CD4-positive, alpha-beta memory T cell (primary cell): Measurements from ENCODE around the gene MYO18B. TPM values are rescaled to one million over a fixed set of nuclear protein-coding genes. Genes with fewer than 3 reads are reported as not detected.

ENCODE experiments used
- CTCF ChIA-PET: fragments of 350-600 bp; sonication (Branson Sonifier 250); formaldehyde crosslinking; loops from one replicate; lab custom pipeline; 2021; ENCODE audit warnings: inconsistent platforms; ENCODE audit not compliant: partially characterized antibody; lab: Charles Lee
- POLR2A ChIA-PET: fragments of 350-600 bp; sonication (Branson Sonifier 250); formaldehyde crosslinking; loops from one replicate; lab custom pipeline; 2021; ENCODE audit not compliant: partially characterized antibody; lab: Charles Lee
- DNase-seq, 5 donors: peaks; one replicate each; pipeline versions ENCODE4 v3.0.0 to v3.0.0-alpha.2; 2020 to 2022; ENCODE audit warnings: mixed read lengths in 1 of 5
- H3K27ac ChIP-seq: one replicate; pipeline ENCODE4 v1.7.0; 2013; ENCODE audit warnings: low read depth, low read length
- H3K27me3 ChIP-seq: 2 replicates; pipeline ENCODE4 v1.7.0; 2013; ENCODE audit warnings: mild to moderate bottlenecking, low read length, moderate library complexity; ENCODE audit not compliant: insufficient read depth
- H3K36me3 ChIP-seq: 2 replicates; pipeline ENCODE4 v1.7.0; 2013; ENCODE audit warnings: mild to moderate bottlenecking, low read length, moderate library complexity; ENCODE audit not compliant: insufficient read depth
- H3K4me1 ChIP-seq: 2 replicates; pipeline ENCODE4 v1.7.0; 2013; ENCODE audit warnings: mild to moderate bottlenecking, low read length, moderate library complexity; ENCODE audit not compliant: insufficient read depth
- H3K4me3 ChIP-seq, 2 donors: one replicate each; pipeline ENCODE4 v1.7.0; 2013; ENCODE audit warnings: low read length in 2 of 2, mild to moderate bottlenecking in 1 of 2
- H3K9me3 ChIP-seq, 2 donors: one replicate each; pipeline ENCODE4 v1.7.0; 2013; ENCODE audit warnings: low read length in 2 of 2, control low read depth in 1 of 2; ENCODE audit not compliant: control insufficient read depth in 1 of 2
- H3K27ac Mint-ChIP-seq, 7 donors: one replicate each; pipeline ENCODE4 v1.8.0; 2020 to 2021; ENCODE audit warnings: mixed read lengths in 7 of 7, mild to moderate bottlenecking in 6 of 7, inconsistent platforms in 3 of 7, moderate library complexity in 3 of 7
- H3K27me3 Mint-ChIP-seq, 2 donors: one replicate each; pipeline ENCODE4 v1.8.0; 2020 to 2021; ENCODE audit warnings: mixed read lengths in 2 of 2
- H3K36me3 Mint-ChIP-seq, 2 donors: one replicate each; pipeline ENCODE4 v1.8.0; 2020 to 2021; ENCODE audit warnings: mixed read lengths in 2 of 2, inconsistent platforms in 1 of 2, mild to moderate bottlenecking in 1 of 2
- H3K4me1 Mint-ChIP-seq, 4 donors: one replicate each; pipeline ENCODE4 v1.8.0; 2020 to 2021; ENCODE audit warnings: mixed read lengths in 4 of 4, mild to moderate bottlenecking in 1 of 4
- H3K4me3 Mint-ChIP-seq, 8 donors: one replicate each; pipeline ENCODE4 v1.8.0; 2020 to 2021; ENCODE audit warnings: mixed read lengths in 8 of 8, mild to moderate bottlenecking in 7 of 8, moderate library complexity in 6 of 8, inconsistent platforms in 3 of 8
- H3K9me3 Mint-ChIP-seq, 8 donors: one replicate each; pipeline ENCODE4 v1.8.0; 2020 to 2021; ENCODE audit warnings: mixed read lengths in 8 of 8, mild to moderate bottlenecking in 5 of 8, inconsistent platforms in 3 of 8, moderate library complexity in 1 of 8
- intact Hi-C: fragments of 100-400 bp; cut with micrococcal nuclease; formaldehyde crosslinking; loops from one replicate; pipeline ENCODE4 v1.15.1; 2023
- polyA plus RNA-seq, 2 donors: library from polyadenylated mRNA; unstranded; fragments of 300-500 nt; fragmentation: Illumina TruSeq; gene quantifications; one replicate each; pipeline ENCODE4 v1.2.3, GENCODE V29; 2021
- total RNA-seq, 2 experiments: library from RNA; stranded (reverse); gene quantifications; one replicate each; pipeline ENCODE4 v1.2.3, GENCODE V29; 2021

Gene MYO18B
- total and polyA plus RNA-seq, 4 experiments from 2014 or later: 0.02 to 0.26 (median 0.19) TPM; not detected in 1

GRCh38 chr22:25847451-25847850, 105.5 kb downstream of the MYO18B start:
- no peak for DNase-seq
- H3K36me3 Mint-ChIP-seq: no peaks in the 10 kb centered on the region
- peaks cover 3 to 9% of the 10 kb centered on the region in 2 donors for H3K27me3 Mint-ChIP-seq
- Histone ChIP-seq H3K36me3 (no peaks in the 10 kb centered on the region), H3K4me1 (no peaks in the 10 kb centered on the region), H3K27me3 (no peaks in the 10 kb centered on the region), H3K27ac (no peak overlapping the region), H3K9me3 (no peaks in the 10 kb centered on the region), H3K4me3 (no peak overlapping the region)
- no peaks in the 10 kb centered on the region for H3K4me1 Mint-ChIP-seq
- no peak overlapping the region for H3K27ac Mint-ChIP-seq
- ChIA-PET POLR2A (no interaction called here), CTCF (no interaction called here)
- no peaks in the 10 kb centered on the region for H3K9me3 Mint-ChIP-seq
- H3K4me3 Mint-ChIP-seq: no peak overlapping the region
- intact Hi-C loops: no loop called here

GRCh38 chr22:25848954-25849353, 107.0 kb downstream of the MYO18B start:
- ChIA-PET CTCF (no interaction called here), POLR2A (no interaction called here)
- H3K27ac Mint-ChIP-seq: no peak overlapping the region
- Histone ChIP-seq H3K27me3 (no peaks in the 10 kb centered on the region), H3K4me3 (no peak overlapping the region), H3K9me3 (no peaks in the 10 kb centered on the region), H3K36me3 (no peaks in the 10 kb centered on the region), H3K4me1 (no peaks in the 10 kb centered on the region), H3K27ac (no peak overlapping the region)
- no peaks in the 10 kb centered on the region for H3K4me1 Mint-ChIP-seq
- no peaks in the 10 kb centered on the region for H3K36me3 Mint-ChIP-seq
- no peak overlapping the region for H3K4me3 Mint-ChIP-seq
- no peak for DNase-seq
- intact Hi-C loops: no loop called here
- peaks cover 3 to 9% of the 10 kb centered on the region in 2 donors for H3K27me3 Mint-ChIP-seq
- no peaks in the 10 kb centered on the region for H3K9me3 Mint-ChIP-seq

GRCh38 chr22:25849522-25849921, 107.5 kb downstream of the MYO18B start:
- no peak overlapping the region for H3K27ac Mint-ChIP-seq
- H3K4me3 Mint-ChIP-seq: no peak overlapping the region
- H3K27me3 ChIP-seq: no peaks in the 10 kb centered on the region
- H3K4me1 ChIP-seq: no peaks in the 10 kb centered on the region
- POLR2A ChIA-PET: no interaction called here
- H3K27ac ChIP-seq: no peak overlapping the region
- no peak overlapping the region for H3K4me3 ChIP-seq
- no peaks in the 10 kb centered on the region for H3K4me1 Mint-ChIP-seq
- H3K27me3 Mint-ChIP-seq: peaks cover 3 to 9% of the 10 kb centered on the region in 2 donors
- no peaks in the 10 kb centered on the region for H3K36me3 ChIP-seq
- no peaks in the 10 kb centered on the region for H3K36me3 Mint-ChIP-seq
- no peaks in the 10 kb centered on the region for H3K9me3 Mint-ChIP-seq
- intact Hi-C loops: no loop called here
- CTCF ChIA-PET: no interaction called here
- no peak for DNase-seq
- H3K9me3 ChIP-seq: no peaks in the 10 kb centered on the region

GRCh38 chr22:25852223-25852622, 110.2 kb downstream of the MYO18B start:
- Mint-ChIP-seq H3K27ac (no peak overlapping the region), H3K27me3 (peaks cover 3 to 11% of the 10 kb centered on the region in 2 donors), H3K4me3 (no peak overlapping the region), H3K36me3 (no peaks in the 10 kb centered on the region), H3K4me1 (no peaks in the 10 kb centered on the region), H3K9me3 (peaks cover 0 to 5% (median 0%) of the 10 kb centered on the region in 8 donors)
- Histone ChIP-seq H3K9me3 (no peaks in the 10 kb centered on the region), H3K36me3 (no peaks in the 10 kb centered on the region), H3K4me1 (no peaks in the 10 kb centered on the region), H3K27me3 (no peaks in the 10 kb centered on the region), H3K27ac (no peak overlapping the region), H3K4me3 (no peak overlapping the region)
- DNase-seq: no peak
- CTCF ChIA-PET: no interaction called here
- intact Hi-C loops: no loop called here
- POLR2A ChIA-PET: no interaction called here

- no peak overlapping the region for H3K27ac Mint-ChIP-seq
- H3K27me3 Mint-ChIP-seq: peaks cover 3 to 8% of the 10 kb centered on the region in 2 donors
Observed at GRCh38 chr22:25853078-25853477, 111.1 kb downstream of the MYO18B start.

GRCh38 chr22:25853501-25854284, 111.7 kb downstream of the MYO18B start:
- Histone ChIP-seq H3K4me1 (no peaks in the 10 kb centered on the region), H3K27me3 (no peaks in the 10 kb centered on the region), H3K9me3 (no peaks in the 10 kb centered on the region), H3K4me3 (no peak overlapping the region), H3K36me3 (no peaks in the 10 kb centered on the region), H3K27ac (no peak overlapping the region)
- DNase-seq: no peak
- intact Hi-C loops: no loop called here
- Mint-ChIP-seq H3K27me3 (peaks cover 3 to 8% of the 10 kb centered on the region in 2 donors), H3K4me3 (no peak overlapping the region), H3K36me3 (no peaks in the 10 kb centered on the region), H3K9me3 (peaks cover 0 to 5% (median 0%) of the 10 kb centered on the region in 8 donors), H3K27ac (no peak overlapping the region), H3K4me1 (no peaks in the 10 kb centered on the region)
- CTCF ChIA-PET: no interaction called here
- POLR2A ChIA-PET: no interaction called here

More at GRCh38 chr22:25853078-25853477, 111.1 kb downstream of the MYO18B start:
- intact Hi-C loops: no loop called here
- H3K4me1 Mint-ChIP-seq: no peaks in the 10 kb centered on the region
- peaks cover 0 to 5% (median 0%) of the 10 kb centered on the region in 8 donors for H3K9me3 Mint-ChIP-seq
- DNase-seq: no peak
- POLR2A ChIA-PET: no interaction called here
- H3K36me3 Mint-ChIP-seq: no peaks in the 10 kb centered on the region
- Histone ChIP-seq H3K4me3 (no peak overlapping the region), H3K27ac (no peak overlapping the region), H3K9me3 (no peaks in the 10 kb centered on the region), H3K4me1 (no peaks in the 10 kb centered on the region), H3K36me3 (no peaks in the 10 kb centered on the region), H3K27me3 (no peaks in the 10 kb centered on the region)
- no peak overlapping the region for H3K4me3 Mint-ChIP-seq
- CTCF ChIA-PET: no interaction called here

- H3K36me3 ChIP-seq: no peaks in the 10 kb centered on the region
- Mint-ChIP-seq H3K36me3 (no peaks in the 10 kb centered on the region), H3K4me1 (no peaks in the 10 kb centered on the region), H3K9me3 (peaks cover 0 to 3% (median 0%) of the 10 kb centered on the region in 8 donors), H3K27ac (no peak overlapping the region), H3K27me3 (peaks cover 2 to 4% of the 10 kb centered on the region in 2 donors), H3K4me3 (no peak overlapping the region)
- H3K27ac ChIP-seq: no peak overlapping the region
- CTCF ChIA-PET: no interaction called here
- intact Hi-C loops: no loop called here
- no peak for DNase-seq
- no peaks in the 10 kb centered on the region for H3K9me3 ChIP-seq
- H3K4me3 ChIP-seq: no peak overlapping the region
- POLR2A ChIA-PET: no interaction called here
- no peaks in the 10 kb centered on the region for H3K27me3 ChIP-seq
- no peaks in the 10 kb centered on the region for H3K4me1 ChIP-seq
Observed at GRCh38 chr22:25869771-25870170, 127.8 kb downstream of the MYO18B start.
